Breast epithelium (tissue), 4 donors: ENCODE data around the gene SLC39A7. TPM values are rescaled to one million over a fixed set of nuclear protein-coding genes. Genes with fewer than 3 reads are reported as not detected.

ENCODE experiments used
- DNase-seq, 2 donors: peaks; one replicate each; pipeline ENCODE4 v3.0.0-alpha.2; 2019; ENCODE audit warnings: low spot score in 2 of 2
- H3K27ac ChIP-seq, 2 donors: fragments of 200-600 bp; sonication (generic) in 1 of 2; one replicate each; pipeline ENCODE4 v1.5.1; 2016 to 2019; ENCODE audit warnings: mild to moderate bottlenecking in 1 of 2
- H3K27me3 ChIP-seq, 2 donors: fragments of 200-600 bp; sonication (generic) in 1 of 2; one replicate each; pipeline versions ENCODE4 v1.5.1 to v1.6.0; 2017 to 2019; ENCODE audit warnings: control low read depth in 1 of 2, mild to moderate bottlenecking in 1 of 2
- H3K36me3 ChIP-seq: fragments of 200-600 bp; one replicate; pipeline ENCODE4 v1.5.1; 2019
- H3K4me1 ChIP-seq, 2 donors: fragments of 200-600 bp; sonication (generic); one replicate each; pipeline ENCODE4 v1.5.1; 2016 to 2019; ENCODE audit warnings: control low read depth in 1 of 2
- H3K4me3 ChIP-seq, 3 donors: fragments of 200-600 bp; sonication (generic); 1 replicate in 2 of 3; 2 replicates in 1 of 3; pipeline ENCODE4 v1.5.1; 2016 to 2019; ENCODE audit warnings: mild to moderate bottlenecking in 3 of 3, moderate library complexity in 2 of 3
- H3K9me3 ChIP-seq, 2 donors: fragments of 200-600 bp; sonication (generic) in 1 of 2; one replicate each; pipeline ENCODE4 v1.5.1; 2016 to 2019; ENCODE audit warnings: control low read depth in 1 of 2
- POLR2A ChIP-seq: fragments of 450-650 bp; IDR thresholded peaks from one replicate; pipeline ENCODE4 v1.6.1; 2016; ENCODE audit warnings: antibody characterized with exemption, mild to moderate bottlenecking, moderate library complexity
- POLR2AphosphoS5 ChIP-seq, 3 donors: sonication (generic); formaldehyde crosslinking; IDR thresholded peaks; one replicate each; pipeline ENCODE4 v1.6.1; 2017; ENCODE audit warnings: antibody characterized with exemption in 3 of 3
- intact Hi-C: fragments of 100-400 bp; cut with DNase I; formaldehyde crosslinking; loops from one replicate; pipeline ENCODE4 v1.15.1; 2023; ENCODE audit warnings: low total_unique reads
- total RNA-seq, 3 donors: library from RNA; depleted of rRNA; stranded (reverse); fragments of >200 nt; gene quantifications; one replicate each; pipeline ENCODE4 v1.1.0, GENCODE V29; 2016
- TF ChIP-seq, protein P1 (sequence below), 3 donors: fragments of 450-650 bp; IDR thresholded peaks; one replicate each; pipeline ENCODE4 v1.5.1; 2016 to 2017; ENCODE audit warnings: antibody characterized with exemption in 3 of 3, mild to moderate bottlenecking in 3 of 3, moderate library complexity in 3 of 3

SLC39A7 gene
- total RNA-seq, 3 donors from 2014 or later, result 55.0 to 79.3 (median 74.1) TPM

- DNase-seq, result no peak
- H3K9me3 ChIP-seq, result no peaks in the 10 kb centered on the region
- H3K27me3 ChIP-seq, result no peaks in the 10 kb centered on the region
- intact Hi-C loops, result no loop called here
- H3K4me3 ChIP-seq, result peak overlapping the region; percentile 61 to 94 (median 92)
- peak overlapping the region; percentile 98 to 99 for H3K27ac ChIP-seq
- H3K36me3 ChIP-seq, result no peaks in the 10 kb centered on the region
- TF ChIP-seq, protein P1, sequence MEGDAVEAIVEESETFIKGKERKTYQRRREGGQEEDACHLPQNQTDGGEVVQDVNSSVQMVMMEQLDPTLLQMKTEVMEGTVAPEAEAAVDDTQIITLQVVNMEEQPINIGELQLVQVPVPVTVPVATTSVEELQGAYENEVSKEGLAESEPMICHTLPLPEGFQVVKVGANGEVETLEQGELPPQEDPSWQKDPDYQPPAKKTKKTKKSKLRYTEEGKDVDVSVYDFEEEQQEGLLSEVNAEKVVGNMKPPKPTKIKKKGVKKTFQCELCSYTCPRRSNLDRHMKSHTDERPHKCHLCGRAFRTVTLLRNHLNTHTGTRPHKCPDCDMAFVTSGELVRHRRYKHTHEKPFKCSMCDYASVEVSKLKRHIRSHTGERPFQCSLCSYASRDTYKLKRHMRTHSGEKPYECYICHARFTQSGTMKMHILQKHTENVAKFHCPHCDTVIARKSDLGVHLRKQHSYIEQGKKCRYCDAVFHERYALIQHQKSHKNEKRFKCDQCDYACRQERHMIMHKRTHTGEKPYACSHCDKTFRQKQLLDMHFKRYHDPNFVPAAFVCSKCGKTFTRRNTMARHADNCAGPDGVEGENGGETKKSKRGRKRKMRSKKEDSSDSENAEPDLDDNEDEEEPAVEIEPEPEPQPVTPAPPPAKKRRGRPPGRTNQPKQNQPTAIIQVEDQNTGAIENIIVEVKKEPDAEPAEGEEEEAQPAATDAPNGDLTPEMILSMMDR (IDR thresholded peaks at IDR 0.05), result no peak
- TF ChIP-seq POLR2AphosphoS5 (IDR thresholded peaks at IDR 0.05) (no peak), POLR2A (no peak)
- peaks cover 10 to 26% of the 10 kb centered on the region in 2 donors for H3K4me1 ChIP-seq
These were observed 1.7 kb upstream of the SLC39A7 start for GRCh38 chr6:33198853-33199436.

DNA sequence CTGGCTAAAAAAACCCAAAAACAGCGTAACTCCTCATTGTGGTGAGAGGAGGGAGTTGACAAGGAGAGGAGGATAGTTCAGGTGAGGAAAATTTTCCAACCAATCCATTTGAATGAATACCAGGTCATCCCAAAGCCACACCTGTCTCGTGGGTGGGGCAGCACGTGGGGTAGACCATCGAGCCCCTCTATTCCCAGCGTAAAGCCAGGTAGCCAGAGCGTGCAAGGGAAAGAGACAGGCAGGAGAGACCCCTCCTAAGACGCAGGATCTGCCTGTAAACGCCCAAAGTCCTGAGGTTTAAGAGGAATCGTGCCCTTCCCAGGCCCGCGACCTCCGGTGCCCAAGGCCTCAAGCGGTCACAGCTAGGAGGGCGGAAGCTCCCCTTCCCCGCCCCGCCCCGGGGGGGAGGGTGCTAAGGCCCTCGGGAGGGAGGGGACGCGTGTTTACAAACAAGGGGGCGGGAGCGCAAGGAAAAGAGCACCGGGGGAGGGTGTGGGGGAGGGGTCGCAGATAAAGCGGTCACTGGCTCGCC is 914 bp upstream of the SLC39A7 start:
- DNase-seq, result no peak
- intact Hi-C loops, result no loop called here
- TF ChIP-seq, protein P1 (IDR thresholded peaks at IDR 0.05), result no peak
- TF ChIP-seq POLR2AphosphoS5 (IDR thresholded peaks at IDR 0.05) (no peak), POLR2A (no peak)
- Histone ChIP-seq H3K27ac (peak overlapping the region; percentile 98 to 99), H3K36me3 (no peaks in the 10 kb centered on the region), H3K27me3 (no peaks in the 10 kb centered on the region), H3K9me3 (no peaks in the 10 kb centered on the region), H3K4me3 (peak overlapping the region; percentile 61 to 94 (median 92)), H3K4me1 (peaks cover 10 to 31% of the 10 kb centered on the region in 2 donors)

DNA sequence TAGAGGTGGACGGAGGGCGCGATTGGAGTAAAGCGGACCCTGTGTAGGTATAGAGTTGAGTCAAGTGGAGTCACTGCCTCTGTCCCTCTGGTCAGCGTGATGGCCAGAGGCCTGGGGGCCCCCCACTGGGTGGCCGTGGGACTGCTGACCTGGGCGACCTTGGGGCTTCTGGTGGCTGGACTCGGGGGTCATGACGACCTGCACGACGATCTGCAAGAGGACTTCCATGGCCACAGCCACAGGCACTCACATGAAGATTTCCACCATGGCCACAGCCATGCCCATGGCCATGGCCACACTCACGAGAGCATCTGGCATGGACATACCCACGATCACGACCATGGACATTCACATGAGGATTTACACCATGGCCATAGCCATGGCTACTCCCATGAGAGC is 479 bp downstream of the SLC39A7 start:
- H3K27me3 ChIP-seq, result no peaks in the 10 kb centered on the region
- H3K4me1 ChIP-seq, result peaks cover 10 to 37% of the 10 kb centered on the region in 2 donors
- TF ChIP-seq, protein P1 (IDR thresholded peaks at IDR 0.05), result no peak
- no peak for TF ChIP-seq POLR2AphosphoS5 (IDR thresholded peaks at IDR 0.05)
- intact Hi-C loops, result no loop called here
- DNase-seq, result no peak
- peak overlapping the region; percentile 98 to 99 for H3K27ac ChIP-seq
- no peaks in the 10 kb centered on the region for H3K36me3 ChIP-seq
- H3K4me3 ChIP-seq, result peak overlapping the region; percentile 61 to 94 (median 92)
- no peaks in the 10 kb centered on the region for H3K9me3 ChIP-seq

DNA sequence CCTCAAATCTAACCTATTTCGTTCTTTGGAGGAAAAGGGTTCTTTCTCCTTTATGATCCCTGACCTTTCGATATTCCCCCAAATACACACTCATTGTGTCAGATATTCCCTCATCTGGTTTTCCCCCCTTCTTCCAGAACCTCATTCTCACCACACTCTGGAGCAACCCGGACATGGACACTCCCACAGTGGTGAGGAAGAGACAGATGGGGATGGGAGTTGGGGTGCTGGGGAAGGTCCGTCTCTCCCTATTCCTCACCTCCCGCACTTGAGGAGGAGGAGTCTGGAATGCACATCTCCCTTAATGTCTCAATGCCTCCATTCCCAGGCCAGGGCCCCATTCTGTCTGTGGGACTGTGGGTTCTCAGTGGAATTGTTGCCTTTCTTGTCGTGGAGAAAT is 1.3 kb downstream of the SLC39A7 start:
- DNase-seq, result no peak
- intact Hi-C loops, result no loop called here
- H3K4me3 ChIP-seq, result peak overlapping the region in 2 of 3 donors; percentile 92 to 94
- peak overlapping the region; percentile 98 to 99 for H3K27ac ChIP-seq
- no peaks in the 10 kb centered on the region for H3K27me3 ChIP-seq
- no peaks in the 10 kb centered on the region for H3K36me3 ChIP-seq
- H3K9me3 ChIP-seq, result no peaks in the 10 kb centered on the region
- no peak for TF ChIP-seq POLR2AphosphoS5 (IDR thresholded peaks at IDR 0.05)
- no peak for TF ChIP-seq POLR2A
- TF ChIP-seq, protein P1 (IDR thresholded peaks at IDR 0.05), result no peak
- H3K4me1 ChIP-seq, result peaks cover 10 to 37% of the 10 kb centered on the region in 2 donors

- no peak for DNase-seq
- TF ChIP-seq, protein P1 (IDR thresholded peaks at IDR 0.05), result no peak
- TF ChIP-seq POLR2AphosphoS5 (IDR thresholded peaks at IDR 0.05), result no peak
- intact Hi-C loops, result no loop called here
- Histone ChIP-seq H3K27ac (no peak overlapping the region), H3K27me3 (no peaks in the 10 kb centered on the region), H3K36me3 (no peaks in the 10 kb centered on the region), H3K4me3 (no peak overlapping the region), H3K9me3 (no peaks in the 10 kb centered on the region), H3K4me1 (peaks cover 15 to 40% of the 10 kb centered on the region in 2 donors)
These were observed 2.1 kb downstream of the SLC39A7 start for GRCh38 chr6:33202799-33203198.
